AML-193 (cell line): ENCODE data around the gene PDE4C.
A peak's percentile ranks its signal among the peaks of the same experiment; 100 is the strongest.

ENCODE experiments used
- DNase-seq, 2 experiments: peaks; one replicate each; lab custom pipeline; 2025; lab: John Stamatoyannopoulos, UW

PDE4C gene

GRCh38 chr19:18198374-18198773, 27.9 kb downstream of the PDE4C start:
- DNase-seq: no peak

GRCh38 chr19:18197941-18198340, 28.3 kb downstream of the PDE4C start:
- no peak for DNase-seq

GRCh38 chr19:18197306-18197705, 28.9 kb downstream of the PDE4C start:
- DNase-seq: no peak

DNA sequence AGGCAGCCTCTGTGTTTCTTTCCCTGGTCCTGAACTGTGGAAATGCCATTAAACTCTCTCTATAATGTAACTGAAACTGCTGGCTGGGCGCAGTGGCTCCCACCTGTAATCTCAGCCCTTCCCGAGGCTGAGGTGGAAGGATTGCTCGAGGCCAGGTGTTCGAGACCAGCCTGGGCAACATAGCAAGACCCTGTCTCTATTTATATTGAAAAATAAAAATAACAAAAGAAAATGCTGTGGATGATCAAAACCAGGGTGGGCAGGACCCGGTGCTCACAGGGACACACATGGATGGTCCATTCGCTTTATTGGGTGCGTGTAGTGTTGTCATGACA, 29.8 kb downstream of the PDE4C start:
- no peak for DNase-seq

GRCh38 chr19:18194554-18195238, 31.5 kb downstream of the PDE4C start:
- no peak for DNase-seq

GRCh38 chr19:18194181-18194530, 32.1 kb downstream of the PDE4C start:
- no peak for DNase-seq

GRCh38 chr19:18193388-18194180, 32.7 kb downstream of the PDE4C start:
- no peak for DNase-seq

GRCh38 chr19:18192673-18193387, 33.4 kb downstream of the PDE4C start, which contains the start of gene MPV17L2:
Gene MPV17L2 (plus strand): TSS chr19:18193218. CDS start chr19:18193282, 64 bp downstream.
- DNase-seq: peak; percentile 99

DNA sequence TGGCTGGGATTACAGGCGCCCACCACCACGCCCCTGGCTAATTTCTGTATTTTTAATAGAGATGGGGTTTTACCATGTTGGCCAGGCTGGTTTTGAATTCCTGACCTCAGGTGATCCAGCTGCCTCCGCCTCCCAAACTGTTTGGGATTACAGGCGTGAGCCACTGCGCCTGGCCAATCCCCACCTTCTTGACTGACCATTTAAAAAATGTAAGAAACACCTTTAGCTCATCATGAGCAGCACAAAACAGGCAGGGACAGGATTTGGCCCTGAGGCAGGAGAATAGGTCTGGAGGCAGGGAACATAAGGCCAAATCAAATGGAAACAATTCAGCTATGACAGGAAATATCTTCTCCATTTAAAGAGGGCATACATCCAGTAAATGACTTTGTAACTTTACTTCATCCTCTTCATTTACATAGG, 34.6 kb downstream of the PDE4C start:
- DNase-seq: no peak

DNA sequence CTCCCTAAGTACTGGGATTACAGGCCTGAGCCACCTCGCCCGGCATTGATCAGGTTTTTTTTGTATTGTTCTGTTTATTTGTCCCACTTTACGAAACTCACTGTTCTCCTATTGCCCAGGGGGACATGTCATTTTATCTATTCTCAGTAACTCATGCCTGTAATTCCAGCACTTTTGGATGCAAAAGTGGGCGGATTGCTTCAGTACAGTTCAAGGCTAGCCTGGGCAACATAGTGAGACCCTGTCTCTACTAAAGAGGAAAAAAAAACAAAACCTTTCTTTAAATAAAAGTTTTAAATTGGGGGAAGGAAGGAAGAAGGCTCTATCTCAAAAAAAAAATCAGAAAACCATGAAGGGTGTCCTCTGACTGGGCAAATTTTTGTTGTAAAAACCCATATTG, 36.0 kb downstream of the PDE4C start:
- no peak for DNase-seq

GRCh38 chr19:18185538-18185937, 40.7 kb downstream of the PDE4C start:
- DNase-seq: no peak

DNA sequence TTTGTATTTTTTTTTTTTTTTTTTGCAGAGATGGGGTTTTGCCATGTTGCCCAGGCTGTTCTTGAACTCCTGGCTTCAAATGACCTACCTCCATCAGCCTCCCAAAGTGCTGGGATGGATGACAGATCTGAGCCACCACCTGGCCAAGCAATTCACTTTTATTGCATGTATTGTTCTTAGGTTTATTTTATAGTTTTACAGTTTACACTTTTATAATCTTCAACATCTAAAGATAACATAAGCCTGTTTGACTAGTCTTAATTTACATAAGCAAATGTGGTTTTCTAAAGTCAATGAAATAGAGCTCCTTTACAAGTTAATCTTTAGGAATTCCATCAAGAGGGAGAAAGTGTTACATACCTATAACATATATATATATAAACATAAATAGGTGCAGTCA, 42.7 kb downstream of the PDE4C start:
- no peak for DNase-seq

DNA sequence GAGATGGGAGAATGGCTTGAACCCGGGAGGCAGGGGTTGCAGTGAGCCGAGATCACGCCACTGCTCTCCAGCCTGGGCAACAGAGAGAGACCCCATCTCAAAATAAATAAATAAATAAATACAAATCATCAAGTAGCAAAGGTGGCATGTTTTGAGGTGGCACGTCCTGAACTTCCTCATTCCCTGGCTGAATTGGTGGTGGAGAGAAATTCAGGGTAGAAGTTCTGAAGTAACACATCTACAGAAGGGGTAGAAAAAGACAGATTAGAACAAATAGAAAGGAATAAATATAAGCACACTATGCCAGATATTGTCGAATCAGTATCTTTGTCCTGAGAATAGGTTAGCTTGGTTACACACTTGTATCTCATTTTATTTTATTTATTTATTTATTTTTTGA, 46.3 kb downstream of the PDE4C start:
- peak; percentile 17 to 27 for DNase-seq

DNA sequence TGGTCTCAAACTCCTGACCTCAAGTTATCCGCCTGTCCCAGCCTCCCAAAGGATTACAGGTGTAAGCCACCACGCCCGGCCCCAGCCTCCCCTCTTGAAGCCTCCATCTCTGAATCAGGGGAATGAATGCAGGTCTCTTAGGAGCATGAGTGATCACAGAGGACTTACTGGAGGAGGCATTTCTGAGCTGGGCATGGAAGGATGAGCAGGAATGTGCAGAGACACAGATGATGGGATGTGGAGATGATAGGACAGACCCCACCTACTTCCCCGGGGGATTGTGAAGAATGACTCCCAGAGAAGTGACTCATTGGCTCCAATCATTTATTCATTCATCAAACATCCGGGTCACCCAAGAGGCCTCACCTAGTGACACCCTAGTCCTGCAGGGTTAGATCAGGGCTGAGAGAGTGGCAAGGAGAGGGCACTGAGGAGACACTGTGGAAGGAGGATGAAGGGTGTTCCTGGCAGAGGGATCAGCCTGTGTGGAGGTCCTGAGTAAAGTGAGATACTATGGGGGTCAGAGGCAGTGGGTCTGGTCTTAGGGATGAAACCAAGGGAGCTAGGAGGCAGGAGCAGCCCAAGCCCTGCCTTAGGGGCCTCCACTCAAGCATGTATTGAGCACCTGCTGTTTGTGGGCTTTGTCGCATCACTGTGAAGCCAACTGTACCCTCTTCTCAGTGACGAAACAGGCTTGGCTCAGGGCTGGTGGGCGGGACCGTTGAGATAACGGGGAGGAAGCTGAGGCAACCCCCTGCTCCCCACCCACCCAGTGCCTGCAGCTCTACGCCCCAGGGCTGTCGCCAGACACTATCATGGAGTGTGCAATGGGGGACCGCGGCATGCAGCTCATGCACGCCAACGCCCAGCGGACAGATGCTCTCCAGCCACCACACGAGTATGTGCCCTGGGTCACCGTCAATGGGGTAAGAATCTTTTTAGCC, 49.6 kb downstream of the PDE4C start:
- no peak for DNase-seq

DNA sequence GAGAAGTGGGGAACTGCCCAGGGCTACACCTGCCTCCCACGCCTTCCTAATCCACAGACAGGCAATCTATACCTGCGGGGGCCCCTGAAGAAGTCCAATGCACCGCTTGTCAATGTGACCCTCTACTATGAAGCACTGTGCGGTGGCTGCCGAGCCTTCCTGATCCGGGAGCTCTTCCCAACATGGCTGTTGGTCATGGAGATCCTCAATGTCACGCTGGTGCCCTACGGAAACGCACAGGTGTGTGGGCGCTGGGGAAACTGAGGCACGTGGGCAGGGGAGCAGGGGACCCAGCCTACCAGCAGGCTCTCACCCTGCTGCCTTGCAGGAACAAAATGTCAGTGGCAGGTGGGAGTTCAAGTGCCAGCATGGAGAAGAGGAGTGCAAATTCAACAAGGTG, 51.3 kb downstream of the PDE4C start:
- DNase-seq: no peak
